ENCODE data around the gene ACOD1. TPM values are rescaled to one million over a fixed set of nuclear protein-coding genes. Genes with fewer than 3 reads are reported as not detected.

ACOD1 gene
- total RNA-seq, 1 donor from 2014 or later, result not detected

- no peak for DNase-seq (ENCODE audit: low read depth)
- TF ChIP-seq CTCF (conservative IDR thresholded peaks at IDR 0.05; ENCODE audit: low read depth, low read length), result no peak
Observed at GRCh38 chr13:76921516-76921915, 26.8 kb upstream of the ACOD1 start.

GRCh38 chr13:76925115-76925514, 23.2 kb upstream of the ACOD1 start:
- TF ChIP-seq CTCF (conservative IDR thresholded peaks at IDR 0.05; ENCODE audit: low read depth, low read length), result no peak
- no peak for DNase-seq (ENCODE audit: low read depth)
- no peak overlapping the region for H3K4me3 ChIP-seq (ENCODE audit: low read depth, low read length)

More at GRCh38 chr13:76921516-76921915, 26.8 kb upstream of the ACOD1 start:
- no peak overlapping the region for H3K4me3 ChIP-seq (ENCODE audit: low read depth, low read length)

GRCh38 chr13:76927955-76928354, 20.4 kb upstream of the ACOD1 start:
- no peak for TF ChIP-seq CTCF (conservative IDR thresholded peaks at IDR 0.05; ENCODE audit: low read depth, low read length)
- no peak overlapping the region for H3K4me3 ChIP-seq (ENCODE audit: low read depth, low read length)
- no peak for DNase-seq (ENCODE audit: low read depth)

GRCh38 chr13:76928456-76928855, 19.9 kb upstream of the ACOD1 start:
- no peak for DNase-seq (ENCODE audit: low read depth)
- TF ChIP-seq CTCF (conservative IDR thresholded peaks at IDR 0.05; ENCODE audit: low read depth, low read length), result no peak
- H3K4me3 ChIP-seq (ENCODE audit: low read depth, low read length), result no peak overlapping the region

- no peak for DNase-seq (ENCODE audit: low read depth)
- H3K4me3 ChIP-seq (ENCODE audit: low read depth, low read length), result no peak overlapping the region
- TF ChIP-seq CTCF (conservative IDR thresholded peaks at IDR 0.05; ENCODE audit: low read depth, low read length), result no peak
Observed at GRCh38 chr13:76929320-76929719, 19.0 kb upstream of the ACOD1 start.

GRCh38 chr13:76929851-76930374, 18.4 kb upstream of the ACOD1 start:
- no peak overlapping the region for H3K4me3 ChIP-seq (ENCODE audit: low read depth, low read length)
- no peak for DNase-seq (ENCODE audit: low read depth)
- no peak for TF ChIP-seq CTCF (conservative IDR thresholded peaks at IDR 0.05; ENCODE audit: low read depth, low read length)

- no peak overlapping the region for H3K4me3 ChIP-seq (ENCODE audit: low read depth, low read length)
- no peak for TF ChIP-seq CTCF (conservative IDR thresholded peaks at IDR 0.05; ENCODE audit: low read depth, low read length)
- DNase-seq (ENCODE audit: low read depth), result no peak
Observed at GRCh38 chr13:76932076-76932475, 16.2 kb upstream of the ACOD1 start.
